ENCODE results near the gene FTSJ1.

Gene FTSJ1

GRCh38 chrX:48470833-48471118, 5.2 kb upstream of the FTSJ1 start:
- no peak for DNase-seq (ENCODE audit: low read depth)

GRCh38 chrX:48471504-48471903, 4.5 kb upstream of the FTSJ1 start:
- DNase-seq (ENCODE audit: low read depth), result no peak

- no peak for DNase-seq (ENCODE audit: low read depth)
Observed at GRCh38 chrX:48472225-48472624, 3.8 kb upstream of the FTSJ1 start.

- no peak for DNase-seq (ENCODE audit: low read depth)
Observed at GRCh38 chrX:48472851-48473703, 2.9 kb upstream of the FTSJ1 start.

- no peak for DNase-seq (ENCODE audit: low read depth)
Observed at GRCh38 chrX:48473704-48473990, 2.4 kb upstream of the FTSJ1 start.

GRCh38 chrX:48474127-48474526, 1.9 kb upstream of the FTSJ1 start:
- DNase-seq (ENCODE audit: low read depth), result no peak

- no peak for DNase-seq (ENCODE audit: low read depth)
Observed at GRCh38 chrX:48474581-48474980, 1.4 kb upstream of the FTSJ1 start.

- no peak for DNase-seq (ENCODE audit: low read depth)
Observed at GRCh38 chrX:48475296-48475695, 703 bp upstream of the FTSJ1 start.

- DNase-seq (ENCODE audit: low read depth), result no peak
Observed at GRCh38 chrX:48476919-48477318, 920 bp downstream of the FTSJ1 start.

GRCh38 chrX:48477960-48478755, 2.2 kb downstream of the FTSJ1 start:
- DNase-seq (ENCODE audit: low read depth), result no peak

- no peak for DNase-seq (ENCODE audit: low read depth)
Observed at GRCh38 chrX:48478806-48479205, 2.8 kb downstream of the FTSJ1 start.

- no peak for DNase-seq (ENCODE audit: low read depth)
Observed at GRCh38 chrX:48480142-48480541, 4.1 kb downstream of the FTSJ1 start.

GRCh38 chrX:48480583-48480982, 4.6 kb downstream of the FTSJ1 start:
- no peak for DNase-seq (ENCODE audit: low read depth)

GRCh38 chrX:48482526-48482925, 6.5 kb downstream of the FTSJ1 start:
- no peak for DNase-seq (ENCODE audit: low read depth)

GRCh38 chrX:48487362-48487798, 11.4 kb downstream of the FTSJ1 start:
- DNase-seq (ENCODE audit: low read depth), result no peak

GRCh38 chrX:48488034-48488433, 12.0 kb downstream of the FTSJ1 start:
- no peak for DNase-seq (ENCODE audit: low read depth)

GRCh38 chrX:48489296-48489695, 13.3 kb downstream of the FTSJ1 start:
- DNase-seq (ENCODE audit: low read depth), result no peak

- DNase-seq (ENCODE audit: low read depth), result no peak
Observed at GRCh38 chrX:48489892-48490291, 13.9 kb downstream of the FTSJ1 start.

GRCh38 chrX:48490661-48491060, 14.7 kb downstream of the FTSJ1 start:
- no peak for DNase-seq (ENCODE audit: low read depth)

- DNase-seq (ENCODE audit: low read depth), result no peak
Observed at GRCh38 chrX:48491809-48492208, 15.8 kb downstream of the FTSJ1 start.

- no peak for DNase-seq (ENCODE audit: low read depth)
Observed at GRCh38 chrX:48492293-48492910, 16.4 kb downstream of the FTSJ1 start.

- DNase-seq (ENCODE audit: low read depth), result no peak
Observed at GRCh38 chrX:48493890-48494364, 17.9 kb downstream of the FTSJ1 start.

GRCh38 chrX:48496660-48497059, 20.7 kb downstream of the FTSJ1 start:
- no peak for DNase-seq (ENCODE audit: low read depth)

All from stimulated activated CD8-positive, alpha-beta memory T cell treated with anti-CD3 and anti-CD28 coated beads, Interleukin-7, amount 100 ng/mL, for 24 hours (primary cell).